RCC 7860 (cell line): Measurements from ENCODE around the gene ZNF484.

ENCODE experiments used
- DNase-seq: peaks from one replicate; pipeline ENCODE4 v3.0.0-alpha.2; 2015; ENCODE audit warnings: low spot score
- FAIRE-seq: peaks from 2 replicates; lab custom pipeline; 2012; peaks lifted over from hg19 to GRCh38; lab: Jason Lieb, UNC

Gene ZNF484

DNA sequence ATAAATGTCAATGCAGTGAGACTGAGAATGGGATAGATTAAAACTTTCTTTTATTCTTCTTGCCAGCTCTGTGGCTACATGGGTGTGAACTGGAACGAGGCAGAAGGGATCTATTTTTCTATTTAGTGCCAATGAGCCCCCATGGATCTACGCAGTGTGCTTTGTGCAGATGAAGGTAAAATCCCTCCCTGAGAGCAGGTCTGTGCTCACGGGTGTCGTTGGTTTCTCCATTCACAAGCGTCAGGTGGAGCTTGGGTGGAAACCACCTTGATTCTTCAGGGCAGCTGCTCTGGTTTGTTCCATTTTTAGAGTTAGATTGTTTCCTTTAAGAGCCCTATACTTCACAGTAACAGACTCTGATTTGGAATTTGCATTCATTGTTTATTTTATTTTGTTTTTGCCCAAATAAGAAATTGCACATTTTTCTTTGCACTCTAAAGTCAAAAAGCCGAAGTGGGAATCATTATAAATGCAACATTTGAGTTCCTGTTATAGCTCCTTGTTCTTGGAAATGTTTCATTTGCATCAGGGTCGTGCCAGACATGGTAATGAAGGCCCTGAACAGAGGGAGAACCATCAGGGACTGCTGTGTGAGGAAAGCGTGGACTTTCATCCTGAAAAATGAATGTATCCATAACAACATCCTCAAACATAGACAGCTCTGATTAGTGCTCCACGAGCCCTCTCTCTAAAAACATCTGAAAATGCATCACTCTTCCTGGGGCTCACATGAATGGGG lies 82.1 kb downstream of the ZNF484 start:
- FAIRE-seq (no peak), DNase-seq (no peak)
